ENCODE measurements around the gene FLNB. TPM values are rescaled to one million over a fixed set of nuclear protein-coding genes. Genes with fewer than 3 reads are reported as not detected.

Gene FLNB
- total and polyA plus RNA-seq, 12 donors: 84.6 to 278 (median 131) TPM

DNA sequence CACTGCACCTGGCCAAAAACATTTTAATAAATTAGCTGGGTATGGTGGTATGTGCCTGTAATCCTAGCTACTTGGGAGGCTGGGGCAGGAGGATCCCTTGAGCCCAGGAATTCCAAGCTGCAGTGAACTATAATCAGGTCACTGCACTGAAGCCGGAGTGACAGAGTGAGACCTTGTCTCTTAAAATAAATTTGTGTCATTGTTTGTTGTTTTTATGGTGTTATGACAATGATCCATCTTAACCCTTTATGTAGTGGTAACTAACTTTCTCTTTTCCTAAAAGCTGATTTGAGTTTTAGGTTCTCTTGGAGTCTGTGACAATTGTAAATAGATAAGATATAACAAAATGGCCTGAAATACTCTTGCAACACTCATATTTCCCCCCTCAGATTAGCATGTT lies 20.7 kb downstream of the FLNB start:
- WGBS, 4 donors: 34 to 50% (median 37%) methylated on average over 1 of the region's 1 CpG
- Histone ChIP-seq H3K36me3 (replicated peaks in 1 of 2) (no peaks in the 10 kb centered on the region), H3K27me3 (no peaks in the 10 kb centered on the region), H3K9me3 (replicated peaks in 1 of 3) (no peaks in the 10 kb centered on the region), H3K4me1 (replicated peaks in 1 of 2) (no peaks in the 10 kb centered on the region), H3K27ac (no peak overlapping the region), H3K4me3 (no peak overlapping the region)
- intact Hi-C loops (cut with DNase I): no loop called here
- DNase-seq: no peak
- TF ChIP-seq CTCF (IDR thresholded peaks at IDR 0.05) (no peak), POLR2A (IDR thresholded peaks at IDR 0.05) (no peak)

- Histone ChIP-seq H3K4me3 (no peak overlapping the region), H3K27ac (no peak overlapping the region), H3K36me3 (replicated peaks in 1 of 2) (no peaks in the 10 kb centered on the region), H3K9me3 (replicated peaks in 1 of 3) (no peaks in the 10 kb centered on the region), H3K4me1 (replicated peaks in 1 of 2) (no peaks in the 10 kb centered on the region), H3K27me3 (no peaks in the 10 kb centered on the region)
- no peak for TF ChIP-seq POLR2A (IDR thresholded peaks at IDR 0.05)
- no peak for TF ChIP-seq CTCF (IDR thresholded peaks at IDR 0.05)
- 90 to 95% (median 93%) methylated on average over 5 of the region's 5 CpGs for WGBS, 4 donors
- no peak for DNase-seq
- intact Hi-C loops (cut with DNase I): no loop called here
These were observed 21.8 kb downstream of the FLNB start for GRCh38 chr3:58029842-58030584.

- H3K27ac ChIP-seq: no peak overlapping the region
- TF ChIP-seq POLR2A (IDR thresholded peaks at IDR 0.05) (no peak), CTCF (IDR thresholded peaks at IDR 0.05) (no peak)
- no peaks in the 10 kb centered on the region for H3K27me3 ChIP-seq
- WGBS, 4 donors: 89 to 93% (median 91%) methylated on average over 4 of the region's 4 CpGs
- H3K4me3 ChIP-seq: no peak overlapping the region
- H3K4me1 ChIP-seq (replicated peaks in 1 of 2): peaks cover 0 to 6% of the 10 kb centered on the region in 2 donors
- H3K36me3 ChIP-seq (replicated peaks in 1 of 2): no peaks in the 10 kb centered on the region
- intact Hi-C loops (cut with DNase I): no loop called here
- DNase-seq: no peak
- H3K9me3 ChIP-seq (replicated peaks in 1 of 3): no peaks in the 10 kb centered on the region
These were observed 24.0 kb downstream of the FLNB start for GRCh38 chr3:58032186-58032585.

GRCh38 chr3:58034738-58035523 lies 26.7 kb downstream of the FLNB start:
- TF ChIP-seq CTCF (IDR thresholded peaks at IDR 0.05) (no peak), POLR2A (IDR thresholded peaks at IDR 0.05) (no peak)
- DNase-seq: no peak
- WGBS, 4 donors: 74 to 88% (median 81%) methylated on average over 4 to 6 of the region's 6 CpGs
- Histone ChIP-seq H3K9me3 (replicated peaks in 1 of 3) (no peaks in the 10 kb centered on the region), H3K27ac (no peak overlapping the region), H3K36me3 (replicated peaks in 1 of 2) (no peaks in the 10 kb centered on the region), H3K4me1 (replicated peaks in 1 of 2) (peaks cover 0 to 6% of the 10 kb centered on the region in 2 donors), H3K4me3 (no peak overlapping the region), H3K27me3 (no peaks in the 10 kb centered on the region)
- intact Hi-C loops (cut with DNase I): no loop called here

Measured in adrenal gland (tissue), 12 donors.